Ovary (tissue), 9 donors: ENCODE measurements around the gene STK32A. TPM values are rescaled to one million over a fixed set of nuclear protein-coding genes. Genes with fewer than 3 reads are reported as not detected.

Experiments
- DNase-seq, 5 donors: peaks; one replicate each; pipeline ENCODE4 v3.0.0-alpha.2; 2019 to 2020
- H3K27ac ChIP-seq, 2 donors: fragments of 200-600 bp; one replicate each; pipeline versions ENCODE4 v1.5.1 to v1.8.0; 2019 to 2022
- H3K27me3 ChIP-seq: fragments of 200-600 bp; one replicate; pipeline ENCODE4 v1.8.0; 2022
- H3K36me3 ChIP-seq: fragments of 200-600 bp; sonication (generic); one replicate; pipeline ENCODE4 v1.5.1; 2019
- H3K4me1 ChIP-seq: one replicate; pipeline ENCODE4 v1.8.1; 2013; ENCODE audit warnings: mild to moderate bottlenecking, moderate library complexity; ENCODE audit not compliant: insufficient read depth
- H3K4me3 ChIP-seq: fragments of 200-600 bp; sonication (generic); one replicate; pipeline ENCODE4 v1.5.1; 2017
- H3K9me3 ChIP-seq, 2 donors: fragments of 200-600 bp in 1 of 2; sonication (generic) in 1 of 2; one replicate each; pipeline versions ENCODE4 v1.5.1 to v1.8.1; 2013 to 2019; ENCODE audit warnings: mild to moderate bottlenecking in 1 of 2, moderate library complexity in 1 of 2
- EP300 ChIP-seq: sonication (generic); formaldehyde crosslinking; IDR thresholded peaks from one replicate; pipeline ENCODE4 v1.6.1; 2017; ENCODE audit warnings: antibody characterized with exemption
- POLR2A ChIP-seq: fragments of 450-650 bp; IDR thresholded peaks from one replicate; pipeline ENCODE4 v1.6.1; 2017; ENCODE audit warnings: antibody characterized with exemption, mild to moderate bottlenecking, moderate library complexity
- WGBS, 3 donors: extraction: QIAGEN DNeasy Blood & Tissue Kit in 1 of 3; methylation state at CpG; one replicate each; pipeline versions ENCODE4 v1.1.5 to v1.1.7; 2013 to 2017; 5-methylcytosine and 5-hydroxymethylcytosine counted together
- intact Hi-C, 4 donors: fragments of 100-400 bp; cut with DNase I; formaldehyde crosslinking; loops; one replicate each; pipeline versions ENCODE4 v1.11.0 to v1.15.1; 2022 to 2023
- polyA plus RNA-seq, 2 donors: library from polyadenylated mRNA; stranded (reverse); fragments of 200-250 nt in 1 of 2; fragments of 350-450 nt in 1 of 2; fragmentation: Illumina TruSeq in 1 of 2; extraction: RNeasy Lipid Tissue Mini Kit (QIAGEN cat#74804) in 1 of 2; gene quantifications; one replicate each; pipeline ENCODE4 v1.2.3, GENCODE V29; 2013 to 2014
- total RNA-seq, 7 donors: library from RNA; depleted of rRNA in 2 of 7; stranded (reverse); fragments of >200 nt in 2 of 7; fragmentation: NEBNext Ultra II Directional in 3 of 7; extraction: Animal tissue kit (Norgen Biotek cat#: 25700) in 3 of 7; gene quantifications; one replicate each; pipeline versions ENCODE4 v1.1.0 to v1.2.4, GENCODE V29; 2016 to 2023
- TF ChIP-seq, protein P1 (sequence below), 3 donors: fragments of 450-650 bp in 2 of 3; fragments of 200-600 bp in 1 of 3; IDR thresholded peaks; one replicate each; pipeline versions ENCODE4 v1.5.1 to v1.8.0; 2016 to 2022; ENCODE audit warnings: antibody characterized with exemption in 3 of 3, mild to moderate bottlenecking in 1 of 3
- donor health status: DM: no; HTN: no; CAD: no; lungs with moderate emphysema.
- donor health status: DM: no; HTN: no; CAD: no.
- donor health status: Bipolar disorder and iron deficiency.
- donor health status: DM: yes; HTN: yes; CAD: no.
- donor health status: DM: no; HTN: no; CAD: no.
- donor health status: DM: yes; HTN: yes; CAD: no.

The STK32A gene
- total and polyA plus RNA-seq, 9 donors: 1.8 to 9.0 (median 6.4) TPM

DNA sequence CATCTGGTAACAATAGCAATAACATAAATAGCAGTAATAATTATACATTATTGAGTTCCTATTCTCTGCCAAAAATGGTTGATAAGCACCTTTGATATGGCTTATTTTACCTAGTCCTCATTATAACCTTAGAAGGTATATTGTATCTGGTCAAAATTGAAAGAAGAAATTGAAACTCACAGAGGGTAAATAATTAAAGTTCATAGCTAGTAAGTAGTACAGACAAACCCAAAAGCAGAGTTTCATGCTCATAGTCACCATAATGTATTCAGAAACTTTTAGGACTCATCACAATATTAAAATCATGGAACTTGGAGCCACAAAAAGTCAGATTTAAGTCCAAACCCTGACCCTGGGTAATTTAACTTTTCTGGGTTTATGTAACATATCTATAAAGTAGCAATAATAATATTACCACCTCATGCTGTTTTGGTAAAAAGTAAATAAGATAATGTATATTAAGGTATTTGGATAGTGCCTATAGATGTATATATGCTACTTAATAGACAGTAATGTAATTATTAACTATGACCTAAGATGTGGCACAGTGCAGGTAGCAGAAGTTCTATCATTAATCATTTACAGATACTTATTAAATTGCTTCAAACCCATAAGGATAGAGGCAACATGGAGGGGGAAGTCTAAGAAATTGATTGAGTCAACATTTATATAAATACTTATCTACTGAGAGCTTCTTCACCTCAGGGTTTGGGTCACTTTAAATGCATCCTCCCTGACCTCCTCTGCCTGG, 32.4 kb downstream of the STK32A start:
- no peak for TF ChIP-seq EP300
- TF ChIP-seq POLR2A: no peak
- TF ChIP-seq, protein P1, sequence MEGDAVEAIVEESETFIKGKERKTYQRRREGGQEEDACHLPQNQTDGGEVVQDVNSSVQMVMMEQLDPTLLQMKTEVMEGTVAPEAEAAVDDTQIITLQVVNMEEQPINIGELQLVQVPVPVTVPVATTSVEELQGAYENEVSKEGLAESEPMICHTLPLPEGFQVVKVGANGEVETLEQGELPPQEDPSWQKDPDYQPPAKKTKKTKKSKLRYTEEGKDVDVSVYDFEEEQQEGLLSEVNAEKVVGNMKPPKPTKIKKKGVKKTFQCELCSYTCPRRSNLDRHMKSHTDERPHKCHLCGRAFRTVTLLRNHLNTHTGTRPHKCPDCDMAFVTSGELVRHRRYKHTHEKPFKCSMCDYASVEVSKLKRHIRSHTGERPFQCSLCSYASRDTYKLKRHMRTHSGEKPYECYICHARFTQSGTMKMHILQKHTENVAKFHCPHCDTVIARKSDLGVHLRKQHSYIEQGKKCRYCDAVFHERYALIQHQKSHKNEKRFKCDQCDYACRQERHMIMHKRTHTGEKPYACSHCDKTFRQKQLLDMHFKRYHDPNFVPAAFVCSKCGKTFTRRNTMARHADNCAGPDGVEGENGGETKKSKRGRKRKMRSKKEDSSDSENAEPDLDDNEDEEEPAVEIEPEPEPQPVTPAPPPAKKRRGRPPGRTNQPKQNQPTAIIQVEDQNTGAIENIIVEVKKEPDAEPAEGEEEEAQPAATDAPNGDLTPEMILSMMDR (IDR thresholded peaks at IDR 0.05): no peak
- H3K4me1 ChIP-seq: no peaks in the 10 kb centered on the region
- H3K4me3 ChIP-seq: no peak overlapping the region
- DNase-seq: no peak
- H3K9me3 ChIP-seq: no peaks in the 10 kb centered on the region
- no peak overlapping the region for H3K27ac ChIP-seq
- intact Hi-C loops: no loop called here
- no peaks in the 10 kb centered on the region for H3K36me3 ChIP-seq
- no peaks in the 10 kb centered on the region for H3K27me3 ChIP-seq

DNA sequence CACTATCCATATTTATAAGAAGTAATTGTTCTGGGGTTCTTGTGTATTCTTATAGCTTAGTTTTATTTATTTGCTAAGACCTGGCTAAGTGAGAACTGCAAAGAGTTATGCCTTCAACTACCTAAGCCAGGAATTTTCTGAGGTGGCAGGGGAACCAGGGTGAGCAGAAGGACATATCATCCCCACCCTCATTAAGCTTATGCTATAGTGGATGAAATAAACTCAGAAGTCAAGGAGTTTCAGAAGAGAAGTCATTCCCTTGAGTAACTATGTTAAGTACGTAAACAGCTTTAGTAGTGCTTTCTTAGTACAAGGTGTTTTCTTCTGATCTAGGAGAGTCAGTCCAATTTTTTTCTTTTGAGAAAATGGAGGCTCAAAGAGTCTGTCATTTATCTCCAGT, 41.7 kb downstream of the STK32A start:
- no peak for DNase-seq
- no peaks in the 10 kb centered on the region for H3K9me3 ChIP-seq
- no peak for TF ChIP-seq EP300
- TF ChIP-seq, protein P1 (IDR thresholded peaks at IDR 0.05): no peak
- no peak for TF ChIP-seq POLR2A
- 82 to 86% (median 85%) methylated on average over 1 of the region's 1 CpG for WGBS, 3 donors
- intact Hi-C loops: no loop called here
- H3K27ac ChIP-seq: no peak overlapping the region
- H3K4me1 ChIP-seq: no peaks in the 10 kb centered on the region
- H3K36me3 ChIP-seq: no peaks in the 10 kb centered on the region
- H3K27me3 ChIP-seq: no peaks in the 10 kb centered on the region
- no peak overlapping the region for H3K4me3 ChIP-seq

DNA sequence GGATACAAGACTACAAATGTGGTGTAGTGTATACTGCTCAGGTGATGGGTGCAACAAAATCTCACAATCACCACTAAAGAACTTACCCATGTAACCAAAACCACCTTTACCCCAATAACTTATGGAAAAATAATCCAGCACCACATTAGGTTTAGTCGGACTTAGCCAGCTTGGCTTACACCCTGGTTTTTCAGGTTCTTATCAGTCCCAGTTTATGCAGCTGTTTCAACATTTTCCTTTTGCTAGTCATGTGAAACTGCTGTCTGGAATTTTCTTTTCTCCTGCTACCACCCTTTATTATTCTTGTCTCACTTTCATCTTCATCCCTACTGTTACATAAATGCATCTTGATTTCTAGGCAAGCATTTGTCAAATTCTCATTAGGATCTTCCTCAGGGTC, 51.5 kb downstream of the STK32A start:
- no peak for DNase-seq
- no peaks in the 10 kb centered on the region for H3K4me1 ChIP-seq
- intact Hi-C loops: no loop called here

DNA sequence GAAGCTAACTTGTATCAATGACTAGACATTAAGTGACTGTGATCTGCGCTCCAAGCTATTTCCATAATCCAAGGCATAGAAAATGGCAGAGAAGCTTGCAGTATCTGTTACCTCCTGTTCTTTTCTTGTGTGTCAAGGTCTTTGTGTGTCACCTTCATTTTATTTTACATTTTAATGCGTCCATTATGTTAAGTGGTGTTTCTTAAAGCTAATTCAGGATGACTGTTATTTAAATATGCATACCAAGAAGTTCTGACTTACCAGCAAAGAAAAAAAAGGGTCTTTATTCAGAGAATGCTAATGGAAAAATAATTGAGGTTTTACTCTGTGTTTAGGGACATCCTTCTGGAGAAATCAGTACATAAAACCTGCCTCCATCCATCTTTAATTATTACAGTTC, 52.3 kb downstream of the STK32A start:
- TF ChIP-seq, protein P1 (IDR thresholded peaks at IDR 0.05): no peak
- TF ChIP-seq POLR2A: no peak
- no peak for TF ChIP-seq EP300
- Histone ChIP-seq H3K27ac (no peak overlapping the region), H3K27me3 (no peaks in the 10 kb centered on the region), H3K9me3 (no peaks in the 10 kb centered on the region), H3K4me1 (no peaks in the 10 kb centered on the region), H3K36me3 (no peaks in the 10 kb centered on the region), H3K4me3 (no peak overlapping the region)
- DNase-seq: no peak
- intact Hi-C loops: no loop called here
- 80 to 82% (median 80%) methylated on average over 2 of the region's 2 CpGs for WGBS, 3 donors

More for the DNA sequence above, 51.5 kb downstream of the STK32A start:
- H3K36me3 ChIP-seq: no peaks in the 10 kb centered on the region
- H3K9me3 ChIP-seq: no peaks in the 10 kb centered on the region
- H3K27ac ChIP-seq: no peak overlapping the region
- H3K4me3 ChIP-seq: no peak overlapping the region
- no peaks in the 10 kb centered on the region for H3K27me3 ChIP-seq
- TF ChIP-seq, protein P1 (IDR thresholded peaks at IDR 0.05): no peak
- TF ChIP-seq EP300 (no peak), POLR2A (no peak)
- 17 to 34% (median 24%) methylated on average over 1 of the region's 1 CpG for WGBS, 3 donors
